ENCODE measurements around the gene PISD.

Gene PISD

GRCh38 chr22:31625661-31626426 lies 36.2 kb downstream of the PISD start:
- DNase-seq (ENCODE audit: low spot score) = no peak

- no peak for DNase-seq (ENCODE audit: low spot score)
Observed at GRCh38 chr22:31625257-31625640, 36.8 kb downstream of the PISD start.

- no peak for DNase-seq (ENCODE audit: low spot score)
Observed at GRCh38 chr22:31623592-31624304, 38.3 kb downstream of the PISD start.

- DNase-seq (ENCODE audit: low spot score) = no peak
Observed at GRCh38 chr22:31622980-31623379, 39.0 kb downstream of the PISD start.

- DNase-seq (ENCODE audit: low spot score) = no peak
Observed at GRCh38 chr22:31621507-31622124, 40.4 kb downstream of the PISD start.

- DNase-seq (ENCODE audit: low spot score) = no peak
Observed at GRCh38 chr22:31620756-31621480, 41.1 kb downstream of the PISD start.

GRCh38 chr22:31619611-31620300 lies 42.3 kb downstream of the PISD start:
- DNase-seq (ENCODE audit: low spot score) = no peak

- no peak for DNase-seq (ENCODE audit: low spot score)
Observed at GRCh38 chr22:31618471-31619176, 43.4 kb downstream of the PISD start.

GRCh38 chr22:31618057-31618456 lies 44.0 kb downstream of the PISD start:
- no peak for DNase-seq (ENCODE audit: low spot score)

- no peak for DNase-seq (ENCODE audit: low spot score)
Observed at GRCh38 chr22:31616315-31616980, 45.6 kb downstream of the PISD start.

- DNase-seq (ENCODE audit: low spot score) = no peak
Observed at GRCh38 chr22:31615940-31616314, 46.1 kb downstream of the PISD start.

GRCh38 chr22:31615491-31615860 lies 46.5 kb downstream of the PISD start:
- DNase-seq (ENCODE audit: low spot score) = no peak

- DNase-seq (ENCODE audit: low spot score) = no peak
Observed at GRCh38 chr22:31614781-31615490, 47.1 kb downstream of the PISD start.

- no peak for DNase-seq (ENCODE audit: low spot score)
Observed at GRCh38 chr22:31613904-31614296, 48.1 kb downstream of the PISD start.

- no peak for DNase-seq (ENCODE audit: low spot score)
Observed at GRCh38 chr22:31613286-31613903, 48.6 kb downstream of the PISD start.

- no peak for DNase-seq (ENCODE audit: low spot score)
Observed at GRCh38 chr22:31612891-31613285, 49.1 kb downstream of the PISD start.

GRCh38 chr22:31611061-31611760 lies 50.8 kb downstream of the PISD start:
- DNase-seq (ENCODE audit: low spot score) = no peak

- DNase-seq (ENCODE audit: low spot score) = no peak
Observed at GRCh38 chr22:31610611-31611010, 51.4 kb downstream of the PISD start.

- DNase-seq (ENCODE audit: low spot score) = no peak
Observed at GRCh38 chr22:31609716-31610115, 52.3 kb downstream of the PISD start.

All from HuH-7.5 (cell line).